Right lobe of liver (tissue), 4 donors: ENCODE results near the gene PNKD.

Source experiments
- POLR2A ChIP-seq: fragments of 450-650 bp; IDR thresholded peaks from one replicate; pipeline ENCODE4 v1.6.1; 2017; ENCODE audit warnings: antibody characterized with exemption, mild to moderate bottlenecking
- TF ChIP-seq, protein P1 (sequence below), 4 donors: fragments of 200-600 bp in 3 of 4; fragments of 450-650 bp in 1 of 4; IDR thresholded peaks; one replicate each; pipeline versions ENCODE4 v1.5.1 to v1.8.0; 2016 to 2022; ENCODE audit warnings: antibody characterized with exemption in 4 of 4, mild to moderate bottlenecking in 2 of 4
- donor health status: DM: no; HTN: no; CAD: no.
- donor health status: DM: no; HTN: no; CAD: no.
- donor health status: DM: no; HTN: yes; CAD: no.

DNA sequence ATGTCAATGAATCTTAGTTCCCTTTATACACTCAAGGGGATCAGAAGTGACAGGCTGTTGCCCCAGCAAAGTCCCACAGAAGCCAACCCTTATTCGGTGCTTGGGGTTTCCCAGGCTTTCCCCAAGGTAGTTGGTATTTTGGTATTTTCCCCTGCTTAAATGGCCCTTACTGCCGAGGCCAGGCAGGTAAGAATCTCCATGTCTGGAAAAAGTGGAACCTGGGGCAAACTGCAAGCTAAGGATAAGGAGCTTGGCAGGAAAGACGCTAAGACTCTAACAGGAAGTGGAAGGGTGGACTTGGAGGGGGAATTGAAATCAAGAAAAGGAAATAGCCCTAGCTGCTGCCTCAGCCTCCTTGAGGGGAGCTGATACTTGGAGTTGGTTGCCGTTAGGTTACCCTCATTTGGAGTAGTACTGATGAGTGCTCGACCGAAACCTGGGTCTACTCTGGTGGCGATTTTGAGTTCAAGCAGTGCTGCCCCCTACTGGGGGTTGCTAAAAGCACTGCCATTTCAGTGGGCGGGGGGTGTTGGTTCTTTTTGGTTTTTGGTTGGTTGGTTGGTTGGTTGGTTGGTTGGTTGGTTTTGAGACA lies 12.8 kb upstream of the PNKD start:
- TF ChIP-seq, protein P1, sequence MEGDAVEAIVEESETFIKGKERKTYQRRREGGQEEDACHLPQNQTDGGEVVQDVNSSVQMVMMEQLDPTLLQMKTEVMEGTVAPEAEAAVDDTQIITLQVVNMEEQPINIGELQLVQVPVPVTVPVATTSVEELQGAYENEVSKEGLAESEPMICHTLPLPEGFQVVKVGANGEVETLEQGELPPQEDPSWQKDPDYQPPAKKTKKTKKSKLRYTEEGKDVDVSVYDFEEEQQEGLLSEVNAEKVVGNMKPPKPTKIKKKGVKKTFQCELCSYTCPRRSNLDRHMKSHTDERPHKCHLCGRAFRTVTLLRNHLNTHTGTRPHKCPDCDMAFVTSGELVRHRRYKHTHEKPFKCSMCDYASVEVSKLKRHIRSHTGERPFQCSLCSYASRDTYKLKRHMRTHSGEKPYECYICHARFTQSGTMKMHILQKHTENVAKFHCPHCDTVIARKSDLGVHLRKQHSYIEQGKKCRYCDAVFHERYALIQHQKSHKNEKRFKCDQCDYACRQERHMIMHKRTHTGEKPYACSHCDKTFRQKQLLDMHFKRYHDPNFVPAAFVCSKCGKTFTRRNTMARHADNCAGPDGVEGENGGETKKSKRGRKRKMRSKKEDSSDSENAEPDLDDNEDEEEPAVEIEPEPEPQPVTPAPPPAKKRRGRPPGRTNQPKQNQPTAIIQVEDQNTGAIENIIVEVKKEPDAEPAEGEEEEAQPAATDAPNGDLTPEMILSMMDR (IDR thresholded peaks at IDR 0.05), result peak; percentile 23 to 46 (median 30)
- TF ChIP-seq POLR2A, result no peak
